HG03457 (cell line): ENCODE data around the gene ATP2B2.

Experiments used
- ATAC-seq: cut with Tn5 transposase; IDR thresholded peaks from one replicate; pipeline ENCODE4 v1.9.1; 2021; ENCODE audit warnings: moderate number of reproducible peaks; ENCODE audit not compliant: unreplicated experiment

The ATP2B2 gene

DNA sequence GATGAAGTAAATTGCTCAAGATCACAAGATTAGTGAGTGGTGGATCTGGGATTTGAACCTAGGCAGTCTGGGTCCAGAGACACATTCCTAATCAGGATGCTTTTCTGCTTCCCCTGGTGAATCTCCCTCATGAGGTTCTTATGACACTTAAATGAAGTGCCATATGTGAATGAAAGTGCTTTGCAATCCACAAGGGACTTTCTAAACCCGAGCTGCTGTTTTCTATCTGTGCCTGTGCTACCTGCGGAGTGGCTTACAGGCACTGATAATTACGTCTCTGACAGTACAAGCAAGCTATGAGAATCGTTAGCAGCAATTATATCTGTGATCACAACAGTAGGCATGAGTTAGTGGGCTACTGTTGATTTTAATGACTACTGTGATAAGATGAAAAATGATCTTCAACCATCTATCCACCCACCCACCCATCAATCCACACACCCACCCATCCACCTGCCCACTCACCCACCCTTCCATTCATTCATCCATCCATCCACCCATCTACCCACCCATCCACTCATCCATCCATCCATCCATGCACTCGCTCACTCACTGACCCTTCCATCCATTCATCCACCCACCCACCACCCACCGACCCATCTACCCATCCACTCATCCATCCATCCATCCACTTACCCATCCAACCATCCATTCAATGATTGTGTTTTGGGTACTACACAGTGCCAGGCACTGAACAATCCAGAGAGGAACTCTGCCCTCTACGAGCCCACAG is 51.8 kb downstream of the ATP2B2 start:
- no peak for ATAC-seq

GRCh38 chr3:10450494-10451440 is 54.6 kb downstream of the ATP2B2 start:
- no peak for ATAC-seq

DNA sequence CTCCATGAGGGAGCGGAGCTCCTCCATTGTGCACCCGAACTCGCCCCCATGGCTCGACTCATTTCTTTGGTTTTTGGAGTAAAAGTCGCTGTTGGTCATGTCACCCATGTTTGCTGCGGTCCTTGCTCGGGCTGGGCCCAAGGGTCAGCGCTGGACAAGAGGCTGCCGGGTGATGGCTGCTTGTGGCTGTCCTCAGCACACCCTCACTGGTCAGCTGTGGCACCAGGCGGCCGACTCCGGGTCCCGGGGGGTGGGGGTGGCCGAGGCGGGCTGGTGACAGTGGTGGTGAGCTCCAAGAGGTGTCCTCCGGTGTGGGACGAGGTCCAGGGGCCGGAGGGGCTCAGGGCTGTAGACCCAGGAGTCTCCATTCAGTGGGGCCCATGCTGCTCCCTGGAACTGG is 56.0 kb downstream of the ATP2B2 start:
- ATAC-seq: no peak

GRCh38 chr3:10448544-10448943 is 56.8 kb downstream of the ATP2B2 start:
- no peak for ATAC-seq

DNA sequence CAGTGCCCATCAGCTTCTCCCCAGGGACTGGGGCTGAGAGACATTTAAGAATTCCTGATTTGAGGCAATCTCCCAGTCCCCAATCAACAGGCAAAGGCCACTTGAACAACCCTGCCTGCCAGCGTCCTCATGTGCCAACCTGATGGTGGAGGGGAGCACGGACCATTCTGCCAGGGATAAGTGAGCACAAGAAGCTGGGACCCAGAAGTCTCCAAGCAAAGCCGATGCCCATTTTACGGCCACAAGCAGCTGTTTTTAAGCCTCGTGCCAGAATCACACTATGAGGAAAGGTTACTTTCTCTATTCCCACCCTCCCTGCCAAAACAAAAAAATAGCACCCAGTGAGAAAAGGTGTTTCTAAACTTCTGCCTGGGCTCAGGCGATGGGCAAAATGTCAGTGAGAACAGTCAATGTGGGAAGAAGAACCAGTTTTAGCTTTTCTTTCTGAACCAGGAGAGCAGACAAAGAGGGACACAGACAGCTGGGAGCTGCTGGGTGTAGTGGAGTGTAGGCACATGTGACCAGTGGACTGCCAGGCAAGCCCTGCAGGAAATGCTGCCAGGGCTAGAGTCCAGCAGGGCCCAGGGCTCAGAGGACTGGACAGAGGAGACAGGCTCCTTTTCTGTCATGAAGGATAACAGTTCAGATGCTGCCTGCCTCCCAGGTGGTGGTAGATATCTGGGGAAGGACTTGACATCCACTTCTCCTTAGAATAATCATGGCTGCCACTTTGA is 57.7 kb downstream of the ATP2B2 start:
- ATAC-seq: no peak

GRCh38 chr3:10447110-10447509 is 58.3 kb downstream of the ATP2B2 start:
- no peak for ATAC-seq

- no peak for ATAC-seq
These were observed 59.7 kb downstream of the ATP2B2 start for GRCh38 chr3:10445561-10446175.

GRCh38 chr3:10444511-10444910 is 60.9 kb downstream of the ATP2B2 start:
- no peak for ATAC-seq

DNA sequence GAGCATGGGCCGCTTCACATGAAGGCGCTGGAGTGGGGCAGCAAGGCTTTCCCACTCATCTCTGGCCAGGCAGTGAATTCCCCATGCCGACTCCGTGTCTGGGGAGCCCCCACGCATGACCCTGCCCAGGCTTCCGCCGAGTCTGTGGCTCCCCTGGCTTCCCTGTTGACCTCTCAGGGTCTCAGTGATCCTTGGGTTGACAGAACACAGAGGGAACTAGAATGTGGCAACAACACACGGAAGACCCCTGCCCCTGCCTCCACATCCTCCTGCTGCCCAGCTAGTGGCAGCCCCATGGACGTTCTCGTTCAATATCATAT is 61.3 kb downstream of the ATP2B2 start:
- no peak for ATAC-seq

DNA sequence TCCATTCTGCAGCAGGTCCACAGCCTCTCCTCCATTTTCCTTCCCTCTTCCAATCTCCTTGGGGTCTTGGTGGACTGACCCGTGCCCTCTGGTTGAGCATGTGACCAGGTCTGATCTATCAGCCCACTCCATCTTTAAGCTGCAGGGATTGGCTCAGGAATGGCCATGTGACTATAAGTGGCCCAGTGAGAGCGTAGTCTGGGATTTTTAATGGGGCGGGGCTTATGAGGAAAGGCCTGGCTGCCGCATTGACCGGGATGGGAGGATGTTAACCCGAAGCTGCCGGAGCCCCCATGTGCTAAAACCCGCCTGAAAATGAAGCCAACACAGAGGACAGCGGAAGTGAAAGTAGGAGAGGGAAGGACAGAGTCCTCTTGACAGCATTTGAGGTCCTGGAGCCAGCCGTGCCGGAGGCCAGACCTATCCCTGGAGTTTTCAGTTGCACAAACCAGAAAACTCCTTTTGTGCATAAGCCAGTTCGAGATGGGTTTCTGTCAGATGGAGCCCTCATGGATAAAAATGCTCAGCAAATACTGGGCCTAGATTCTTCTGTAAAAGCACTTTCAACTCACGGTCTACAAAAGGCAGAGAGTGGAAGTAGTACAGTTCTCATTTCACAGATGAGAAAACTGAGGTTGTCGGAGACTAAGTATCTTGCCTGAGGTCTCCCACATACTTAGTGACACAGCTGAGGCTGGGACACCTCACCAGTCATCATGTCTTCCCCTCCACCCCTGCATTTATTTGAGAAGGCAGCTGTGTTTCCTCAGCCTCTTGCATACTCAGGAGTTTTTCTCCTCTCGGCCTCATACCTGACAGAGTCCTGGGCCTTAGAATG is 61.9 kb downstream of the ATP2B2 start:
- no peak for ATAC-seq

DNA sequence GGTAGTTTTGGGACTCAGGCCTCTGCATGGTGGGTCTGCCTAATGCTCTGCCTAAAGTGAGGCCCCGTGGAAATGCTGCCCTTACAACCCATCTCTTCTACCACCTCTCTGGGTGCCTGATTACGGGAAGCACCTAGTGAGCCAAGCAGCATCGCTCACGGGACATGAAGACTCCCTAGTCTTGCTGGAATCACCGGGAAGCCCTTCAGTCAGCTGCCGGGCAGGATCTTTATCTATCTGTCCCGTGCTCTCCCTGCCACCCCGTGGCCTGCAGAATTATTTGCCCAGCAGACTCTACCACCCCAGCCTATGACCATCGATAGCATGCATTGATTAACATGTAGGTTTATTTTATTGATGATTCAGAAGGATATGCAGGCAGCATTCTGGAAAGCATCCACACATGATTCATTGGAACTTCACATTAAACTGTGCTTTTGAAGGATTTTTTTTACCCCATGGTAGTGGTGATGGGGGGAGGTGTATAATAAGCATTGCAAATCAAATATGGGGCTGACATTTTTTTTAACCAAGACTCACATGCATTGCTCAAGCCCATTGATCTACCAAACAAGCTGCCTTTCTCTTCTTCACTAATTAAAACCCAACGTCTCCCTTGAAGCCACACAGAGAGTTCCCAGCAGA is 63.1 kb downstream of the ATP2B2 start:
- no peak for ATAC-seq

- no peak for ATAC-seq
These were observed 64.7 kb downstream of the ATP2B2 start for GRCh38 chr3:10440684-10441083.

- ATAC-seq: no peak
These were observed 66.3 kb downstream of the ATP2B2 start for GRCh38 chr3:10438902-10439610.

GRCh38 chr3:10437995-10438901 is 67.1 kb downstream of the ATP2B2 start:
- no peak for ATAC-seq

DNA sequence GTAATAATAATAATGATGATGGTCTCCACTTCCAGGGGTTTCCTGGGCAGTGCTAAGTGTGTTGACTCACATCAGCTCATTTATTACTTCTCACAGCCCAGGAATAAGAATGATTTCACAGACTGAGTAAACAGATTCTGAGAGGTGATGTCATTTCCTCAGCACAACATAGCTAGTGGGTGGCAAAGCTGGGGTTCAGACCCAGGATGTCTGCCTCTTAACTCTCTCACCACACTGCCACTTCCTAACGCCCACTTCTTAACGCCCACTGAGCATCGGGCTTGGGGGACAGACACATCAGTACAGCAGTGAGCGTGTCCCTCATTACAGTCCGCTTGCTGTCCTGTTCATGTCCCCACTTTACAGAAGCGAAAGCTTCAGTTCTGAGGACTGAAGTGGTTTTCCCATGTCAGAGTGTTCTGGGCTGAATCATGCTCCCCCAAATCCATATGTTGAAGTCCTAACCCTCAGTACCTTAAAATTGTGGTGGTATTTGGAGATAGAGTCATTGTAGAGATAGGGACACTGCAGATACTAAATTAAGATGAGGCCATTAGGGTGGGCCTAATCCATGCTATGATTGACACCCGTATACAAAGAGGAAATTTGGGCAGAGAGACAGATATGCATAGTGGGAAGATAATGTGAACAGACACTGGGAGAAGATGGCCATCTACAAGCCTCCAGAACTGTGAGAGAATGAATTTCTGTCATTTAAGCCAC is 68.0 kb downstream of the ATP2B2 start:
- ATAC-seq: no peak

DNA sequence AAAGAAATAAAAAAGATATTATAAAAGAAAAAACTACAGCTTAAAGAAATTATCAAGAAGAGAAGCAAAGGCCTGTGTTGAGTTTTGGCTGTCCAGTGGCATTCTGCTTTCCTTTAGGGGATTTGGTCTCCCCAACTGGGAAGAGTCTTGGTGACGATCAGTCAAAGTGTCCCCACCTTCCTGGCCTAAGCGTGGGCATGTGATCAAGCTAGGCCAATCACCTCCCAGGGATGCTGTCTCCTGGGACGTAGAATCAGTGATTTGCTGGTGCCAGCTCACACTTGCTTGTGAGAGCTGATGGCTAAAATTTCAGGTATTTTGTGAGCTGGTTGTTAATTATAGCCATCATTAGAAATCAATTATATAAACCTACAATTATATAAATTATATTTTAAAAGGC is 69.5 kb downstream of the ATP2B2 start:
- ATAC-seq: no peak

GRCh38 chr3:10434938-10435336 is 70.4 kb downstream of the ATP2B2 start:
- ATAC-seq: no peak
